NCI-H1092 treated with DMSO at 0.1 percent for 48 hours (cell line): ENCODE results near the gene TSPAN17.
"Not testable (repeated sequence)": the region's sequence is repeated elsewhere in the genome, so short reads cannot be mapped to it uniquely, and the experiment has no call there.

ENCODE experiments used
- DNase-seq: peaks from one replicate; lab custom pipeline; 2025; lab: John Stamatoyannopoulos, UW

Gene TSPAN17, protein sequence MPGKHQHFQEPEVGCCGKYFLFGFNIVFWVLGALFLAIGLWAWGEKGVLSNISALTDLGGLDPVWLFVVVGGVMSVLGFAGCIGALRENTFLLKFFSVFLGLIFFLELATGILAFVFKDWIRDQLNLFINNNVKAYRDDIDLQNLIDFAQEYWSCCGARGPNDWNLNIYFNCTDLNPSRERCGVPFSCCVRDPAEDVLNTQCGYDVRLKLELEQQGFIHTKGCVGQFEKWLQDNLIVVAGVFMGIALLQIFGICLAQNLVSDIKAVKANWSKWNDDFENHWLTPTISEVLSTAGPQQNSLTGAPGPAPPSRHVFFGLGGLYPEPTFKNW

GRCh38 chr5:176647030-176647842, at the start of gene TSPAN17:
TSS of gene TSPAN17 (plus strand) at chr5:176647484. CDS start at chr5:176647616, 132 bp downstream.
- peak; percentile 90 for DNase-seq

- DNase-seq = not testable (repeated sequence)
Measured at GRCh38 chr5:176599749-176600430, 47.4 kb upstream of the TSPAN17 start.

GRCh38 chr5:176601901-176602482, 45.3 kb upstream of the TSPAN17 start:
- DNase-seq = no peak

GRCh38 chr5:176603091-176603490, 44.2 kb upstream of the TSPAN17 start:
- no peak for DNase-seq

GRCh38 chr5:176606032-176606431, 41.3 kb upstream of the TSPAN17 start:
- no peak for DNase-seq

DNA sequence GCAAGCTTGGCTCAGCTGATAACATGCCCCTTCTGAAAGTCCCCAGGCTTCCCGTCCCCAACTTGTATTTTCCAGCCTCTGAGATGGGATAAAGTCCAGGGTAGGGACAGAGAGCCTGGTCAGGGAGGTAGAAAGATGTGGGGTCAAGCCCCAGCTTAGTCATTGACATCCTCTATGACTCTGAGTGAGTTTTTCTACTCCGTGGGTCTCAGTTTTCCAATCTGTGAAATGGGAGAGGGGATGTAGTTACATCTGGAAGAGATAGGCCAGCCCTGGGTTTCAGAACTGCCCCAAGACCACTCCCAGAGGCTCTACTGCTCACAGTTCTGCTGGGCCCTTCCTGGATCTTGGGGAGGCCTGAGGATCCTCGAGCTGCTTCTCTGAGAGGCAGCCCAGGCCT, 40.4 kb upstream of the TSPAN17 start:
- no peak for DNase-seq

GRCh38 chr5:176608142-176608705, 39.1 kb upstream of the TSPAN17 start:
- no peak for DNase-seq

- DNase-seq = peak; percentile 16
Measured at GRCh38 chr5:176608937-176609723, 38.2 kb upstream of the TSPAN17 start.

GRCh38 chr5:176609724-176610434, 37.4 kb upstream of the TSPAN17 start, which contains the start of gene GPRIN1:
TSS of gene GPRIN1 (minus strand) at chr5:176610156. CDS start at chr5:176599834, 10,322 bp downstream.
- peak; percentile 57 for DNase-seq

- DNase-seq = peak; percentile 48
Measured at GRCh38 chr5:176610435-176610773, 36.9 kb upstream of the TSPAN17 start.

DNA sequence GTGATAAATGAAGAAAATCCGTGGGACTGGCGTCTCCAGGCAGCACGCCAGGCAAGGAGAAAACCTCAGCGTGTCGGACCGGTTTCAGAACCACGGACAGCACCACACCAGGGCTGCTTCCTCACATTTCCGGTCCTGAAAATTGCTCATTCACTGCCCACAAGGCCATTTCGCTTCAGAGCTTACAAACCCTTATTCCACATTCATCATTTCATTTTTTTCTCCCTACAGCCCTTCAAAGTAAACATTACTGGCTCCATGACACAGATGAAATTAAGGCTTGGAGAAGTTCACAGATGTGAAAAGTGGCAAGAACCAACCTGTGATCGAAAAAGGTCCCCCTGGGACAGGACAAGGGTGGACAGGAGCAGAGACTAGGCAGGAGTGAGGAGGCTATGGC, 35.8 kb upstream of the TSPAN17 start:
- DNase-seq = no peak

- DNase-seq = no peak
Measured at GRCh38 chr5:176612008-176612407, 35.3 kb upstream of the TSPAN17 start.

DNA sequence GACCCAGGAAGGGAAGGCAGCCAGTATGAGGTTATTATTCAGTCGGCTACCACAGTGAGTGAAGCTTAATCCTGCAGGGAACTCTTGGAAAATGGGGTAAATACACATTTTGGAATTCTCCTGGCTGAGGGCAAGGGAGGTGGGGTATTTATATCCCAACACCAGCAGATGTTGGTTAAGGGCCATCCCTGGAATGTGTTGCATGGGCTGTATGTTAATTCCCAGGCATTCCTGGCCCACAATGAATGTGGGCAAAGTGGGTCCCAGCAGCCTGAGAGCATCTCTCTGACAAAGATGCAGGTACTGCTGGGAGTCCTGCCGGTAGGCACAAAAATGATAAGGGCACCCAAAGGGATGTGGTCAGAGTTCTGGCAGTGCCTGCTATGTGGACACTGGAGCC, 34.4 kb upstream of the TSPAN17 start:
- no peak for DNase-seq

GRCh38 chr5:176614805-176615478, 32.3 kb upstream of the TSPAN17 start:
- no peak for DNase-seq

DNA sequence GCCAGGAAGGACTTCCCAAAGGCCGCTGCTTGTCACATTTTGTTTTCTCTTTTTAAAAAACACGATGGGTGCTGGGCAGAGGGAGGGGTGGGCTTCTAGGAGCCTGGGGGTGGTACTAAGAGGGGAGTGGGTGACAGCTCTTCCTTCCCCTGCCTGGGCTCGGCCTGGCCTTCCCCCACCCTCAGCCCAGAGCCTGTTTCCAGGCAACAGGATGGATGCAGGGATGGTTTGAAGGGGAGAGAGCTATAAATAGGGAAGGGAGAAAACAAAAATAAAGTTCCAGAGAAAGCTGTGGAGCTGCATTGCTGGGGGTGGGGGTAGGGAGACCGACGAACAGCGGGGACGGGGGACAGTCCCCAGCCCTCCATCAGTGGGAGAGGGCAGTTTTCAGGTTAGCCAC, 30.8 kb upstream of the TSPAN17 start:
- no peak for DNase-seq

DNA sequence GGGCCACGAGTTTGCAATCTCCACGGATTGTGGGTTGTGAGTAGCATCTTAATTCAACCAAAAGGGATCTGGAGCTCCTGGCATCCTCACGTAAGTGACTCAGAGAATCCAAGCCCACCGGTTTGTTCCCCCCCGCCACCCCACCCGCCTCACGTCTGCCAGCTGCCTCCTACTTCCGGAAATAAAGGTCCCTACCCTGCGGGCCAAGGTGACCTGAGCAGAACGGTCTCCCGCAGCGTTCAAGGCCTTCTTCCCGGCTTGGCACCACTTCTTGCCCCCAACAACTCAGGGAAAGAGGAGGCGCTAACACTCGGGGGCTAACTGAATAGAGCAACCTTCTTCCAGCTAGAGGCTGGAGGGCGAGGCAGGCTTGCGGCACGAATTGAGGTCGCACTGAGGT, 28.5 kb upstream of the TSPAN17 start:
- DNase-seq = no peak

DNA sequence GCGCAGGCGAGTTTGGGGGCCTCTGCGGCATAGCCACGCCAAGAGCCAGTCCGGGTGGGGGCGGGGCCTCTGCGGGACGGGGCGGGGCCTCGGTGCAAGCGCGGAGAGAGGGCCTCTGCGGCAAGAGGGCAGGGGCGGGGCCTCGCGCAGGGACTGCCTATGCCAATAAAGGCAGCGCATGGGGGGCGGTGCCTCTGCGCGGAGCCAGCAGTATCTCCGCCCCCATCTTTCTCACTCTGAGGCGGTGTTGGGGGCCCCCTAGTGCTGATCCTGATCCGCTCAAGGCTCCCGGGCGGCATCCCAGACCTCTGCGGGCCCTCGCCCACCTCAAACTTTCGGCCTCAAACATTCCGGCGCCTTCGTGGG, 28.1 kb upstream of the TSPAN17 start:
- no peak for DNase-seq

GRCh38 chr5:176619569-176620332, 27.5 kb upstream of the TSPAN17 start:
- DNase-seq = no peak

- no peak for DNase-seq
Measured at GRCh38 chr5:176620333-176620981, 26.8 kb upstream of the TSPAN17 start.
